Neural crest cell (in vitro differentiated cells): ENCODE results near the gene UGT1A5. TPM values are rescaled to one million over a fixed set of nuclear protein-coding genes. Genes with fewer than 3 reads are reported as not detected.

Experiments used
- DNase-seq: peaks from one replicate; pipeline ENCODE4 v3.0.0; 2021; ENCODE audit warnings: low read depth, mixed read lengths, low spot score
- H3K27ac Mint-ChIP-seq: one replicate; pipeline ENCODE4 v1.8.0; 2021; ENCODE audit warnings: mild to moderate bottlenecking, mixed read lengths; ENCODE audit not compliant: unreplicated experiment
- H3K27me3 Mint-ChIP-seq: 2 replicates; pipeline ENCODE4 v1.8.0; 2021; ENCODE audit warnings: low read depth, mild to moderate bottlenecking, mixed read lengths
- H3K36me3 Mint-ChIP-seq: 2 replicates; pipeline ENCODE4 v1.8.0; 2021; ENCODE audit warnings: low read depth, mild to moderate bottlenecking, mixed read lengths
- H3K4me1 Mint-ChIP-seq: 2 replicates; pipeline ENCODE4 v1.8.0; 2021; ENCODE audit warnings: mixed read lengths
- H3K4me3 Mint-ChIP-seq: one replicate; pipeline ENCODE4 v1.8.0; 2021; ENCODE audit warnings: mild to moderate bottlenecking, mixed read lengths
- H3K9me3 Mint-ChIP-seq: 2 replicates; pipeline ENCODE4 v1.8.0; 2021; ENCODE audit warnings: mixed read lengths
- total RNA-seq: library from RNA; stranded (reverse); gene quantifications from 2 replicates; pipeline ENCODE4 v1.2.1, GENCODE V29; 2021
- TF ChIP-seq, protein P1 (sequence below): fragments of 200-600 bp; sonication (generic); conservative IDR thresholded peaks from 2 replicates; pipeline ENCODE4 v1.5.0; 2021; ENCODE audit warnings: antibody characterized with exemption, mild to moderate bottlenecking

The UGT1A5 gene
- total RNA-seq, 1 donor from 2014 or later: not detected

GRCh38 chr2:233761040-233761769 is 48.5 kb downstream of the UGT1A5 start:
- no peaks in the 10 kb centered on the region for H3K9me3 Mint-ChIP-seq

GRCh38 chr2:233764264-233764663 is 51.6 kb downstream of the UGT1A5 start:
- Mint-ChIP-seq H3K36me3 (peaks cover 1% of the 10 kb centered on the region), H3K27me3 (no peaks in the 10 kb centered on the region), H3K9me3 (peaks cover 3% of the 10 kb centered on the region), H3K4me1 (peaks cover 11% of the 10 kb centered on the region), H3K27ac (no peak overlapping the region), H3K4me3 (no peak overlapping the region)
- TF ChIP-seq, protein P1, sequence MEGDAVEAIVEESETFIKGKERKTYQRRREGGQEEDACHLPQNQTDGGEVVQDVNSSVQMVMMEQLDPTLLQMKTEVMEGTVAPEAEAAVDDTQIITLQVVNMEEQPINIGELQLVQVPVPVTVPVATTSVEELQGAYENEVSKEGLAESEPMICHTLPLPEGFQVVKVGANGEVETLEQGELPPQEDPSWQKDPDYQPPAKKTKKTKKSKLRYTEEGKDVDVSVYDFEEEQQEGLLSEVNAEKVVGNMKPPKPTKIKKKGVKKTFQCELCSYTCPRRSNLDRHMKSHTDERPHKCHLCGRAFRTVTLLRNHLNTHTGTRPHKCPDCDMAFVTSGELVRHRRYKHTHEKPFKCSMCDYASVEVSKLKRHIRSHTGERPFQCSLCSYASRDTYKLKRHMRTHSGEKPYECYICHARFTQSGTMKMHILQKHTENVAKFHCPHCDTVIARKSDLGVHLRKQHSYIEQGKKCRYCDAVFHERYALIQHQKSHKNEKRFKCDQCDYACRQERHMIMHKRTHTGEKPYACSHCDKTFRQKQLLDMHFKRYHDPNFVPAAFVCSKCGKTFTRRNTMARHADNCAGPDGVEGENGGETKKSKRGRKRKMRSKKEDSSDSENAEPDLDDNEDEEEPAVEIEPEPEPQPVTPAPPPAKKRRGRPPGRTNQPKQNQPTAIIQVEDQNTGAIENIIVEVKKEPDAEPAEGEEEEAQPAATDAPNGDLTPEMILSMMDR: no peak
- no peak for DNase-seq

More at GRCh38 chr2:233761040-233761769, 48.5 kb downstream of the UGT1A5 start:
- no peak overlapping the region for H3K4me3 Mint-ChIP-seq
- no peak for DNase-seq
- H3K27ac Mint-ChIP-seq: no peak overlapping the region
- H3K27me3 Mint-ChIP-seq: no peaks in the 10 kb centered on the region
- no peaks in the 10 kb centered on the region for H3K36me3 Mint-ChIP-seq
- no peaks in the 10 kb centered on the region for H3K4me1 Mint-ChIP-seq
- TF ChIP-seq, protein P1: no peak

DNA sequence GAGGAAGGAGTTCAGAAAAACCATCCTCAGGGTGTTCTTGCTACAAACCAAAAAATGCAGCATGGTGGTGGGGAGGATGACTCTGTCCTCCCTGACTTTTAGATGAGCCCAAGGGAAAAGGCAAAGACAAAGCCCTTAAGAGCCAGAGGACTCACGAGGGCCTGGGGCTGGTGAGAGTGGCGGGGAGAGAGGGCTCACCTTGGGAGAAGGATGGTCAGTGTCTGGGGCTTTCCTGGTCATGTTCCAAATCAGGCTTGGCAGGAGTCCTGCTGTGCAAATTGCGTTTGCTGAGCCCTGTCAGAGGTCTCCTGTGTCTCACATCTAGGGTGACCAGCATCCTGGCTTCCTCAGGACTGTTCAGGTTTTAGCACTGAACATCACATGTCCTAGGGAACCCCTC is 52.1 kb downstream of the UGT1A5 start:
- H3K9me3 Mint-ChIP-seq: peaks cover 5% of the 10 kb centered on the region
- peaks cover 11% of the 10 kb centered on the region for H3K4me1 Mint-ChIP-seq
- TF ChIP-seq, protein P1: no peak
- H3K27me3 Mint-ChIP-seq: no peaks in the 10 kb centered on the region
- H3K4me3 Mint-ChIP-seq: no peak overlapping the region
- DNase-seq: no peak
- H3K36me3 Mint-ChIP-seq: peaks cover 2% of the 10 kb centered on the region
- H3K27ac Mint-ChIP-seq: no peak overlapping the region

GRCh38 chr2:233766416-233766815 is 53.7 kb downstream of the UGT1A5 start:
- no peak overlapping the region for H3K27ac Mint-ChIP-seq
- peaks cover 11% of the 10 kb centered on the region for H3K4me1 Mint-ChIP-seq
- peaks cover 5% of the 10 kb centered on the region for H3K9me3 Mint-ChIP-seq
- no peak for DNase-seq
- TF ChIP-seq, protein P1: no peak
- H3K4me3 Mint-ChIP-seq: no peak overlapping the region
- H3K36me3 Mint-ChIP-seq: peaks cover 2% of the 10 kb centered on the region
- no peaks in the 10 kb centered on the region for H3K27me3 Mint-ChIP-seq

- H3K27ac Mint-ChIP-seq: peak overlapping the region; percentile 93
- TF ChIP-seq, protein P1: no peak
- H3K4me3 Mint-ChIP-seq: peak overlapping the region; percentile 11
- peaks cover 2% of the 10 kb centered on the region for H3K36me3 Mint-ChIP-seq
- DNase-seq: peak; percentile 40
- H3K27me3 Mint-ChIP-seq: no peaks in the 10 kb centered on the region
- peaks cover 16% of the 10 kb centered on the region for H3K4me1 Mint-ChIP-seq
- H3K9me3 Mint-ChIP-seq: peaks cover 5% of the 10 kb centered on the region
These were observed 55.4 kb downstream of the UGT1A5 start for GRCh38 chr2:233768076-233768475.
